Uterus (tissue), 2 donors: ENCODE data around the gene IRF7.

Experiments
- POLR2A ChIP-seq, 2 donors: fragments of 450-650 bp; IDR thresholded peaks; one replicate each; pipeline ENCODE4 v1.6.1; 2016; ENCODE audit warnings: antibody characterized with exemption in 2 of 2, mild to moderate bottlenecking in 1 of 2, moderate library complexity in 1 of 2
- TF ChIP-seq, protein P1 (sequence below), 4 experiments: fragments of 200-600 bp in 2 of 4; fragments of 450-650 bp in 2 of 4; sonication (generic) in 2 of 4; IDR thresholded peaks; one replicate each; pipeline ENCODE4 v1.5.1; 2016 to 2019; ENCODE audit warnings: antibody characterized with exemption in 4 of 4, mild to moderate bottlenecking in 2 of 4, moderate library complexity in 1 of 4

DNA sequence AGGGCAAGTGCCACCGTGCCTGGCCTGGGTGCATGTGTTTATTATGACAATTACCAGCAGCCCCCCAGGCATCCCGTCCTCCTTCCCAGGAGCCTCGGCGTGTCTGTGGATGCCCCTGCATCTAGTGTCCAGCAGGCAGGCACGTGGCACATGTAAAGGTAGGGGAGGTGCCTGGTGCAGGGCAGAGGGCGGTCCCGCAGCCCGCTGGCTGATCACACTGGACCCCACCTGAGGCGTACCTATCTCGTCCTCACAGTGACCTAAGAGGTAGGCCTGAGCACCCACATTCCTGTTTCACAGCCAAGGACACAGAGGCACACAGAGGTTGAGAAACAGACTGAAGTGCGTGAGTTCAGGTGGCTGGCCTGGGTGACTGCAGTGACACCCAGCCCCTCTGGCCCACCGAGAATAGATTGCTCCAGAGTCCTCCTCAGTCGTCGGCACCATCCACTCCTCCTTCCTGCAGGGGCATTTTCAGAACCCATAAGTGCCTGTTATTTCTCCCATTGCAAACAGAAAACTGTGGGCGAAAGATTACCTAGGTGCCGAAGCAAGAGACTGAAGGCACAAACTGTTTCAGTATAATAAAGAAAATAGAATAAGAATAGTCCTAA, 42.5 kb downstream of the IRF7 start:
- no peak for TF ChIP-seq POLR2A (IDR thresholded peaks at IDR 0.05)
- TF ChIP-seq, protein P1, sequence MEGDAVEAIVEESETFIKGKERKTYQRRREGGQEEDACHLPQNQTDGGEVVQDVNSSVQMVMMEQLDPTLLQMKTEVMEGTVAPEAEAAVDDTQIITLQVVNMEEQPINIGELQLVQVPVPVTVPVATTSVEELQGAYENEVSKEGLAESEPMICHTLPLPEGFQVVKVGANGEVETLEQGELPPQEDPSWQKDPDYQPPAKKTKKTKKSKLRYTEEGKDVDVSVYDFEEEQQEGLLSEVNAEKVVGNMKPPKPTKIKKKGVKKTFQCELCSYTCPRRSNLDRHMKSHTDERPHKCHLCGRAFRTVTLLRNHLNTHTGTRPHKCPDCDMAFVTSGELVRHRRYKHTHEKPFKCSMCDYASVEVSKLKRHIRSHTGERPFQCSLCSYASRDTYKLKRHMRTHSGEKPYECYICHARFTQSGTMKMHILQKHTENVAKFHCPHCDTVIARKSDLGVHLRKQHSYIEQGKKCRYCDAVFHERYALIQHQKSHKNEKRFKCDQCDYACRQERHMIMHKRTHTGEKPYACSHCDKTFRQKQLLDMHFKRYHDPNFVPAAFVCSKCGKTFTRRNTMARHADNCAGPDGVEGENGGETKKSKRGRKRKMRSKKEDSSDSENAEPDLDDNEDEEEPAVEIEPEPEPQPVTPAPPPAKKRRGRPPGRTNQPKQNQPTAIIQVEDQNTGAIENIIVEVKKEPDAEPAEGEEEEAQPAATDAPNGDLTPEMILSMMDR (IDR thresholded peaks at IDR 0.05) = no peak
